GM12878 (cell line): ENCODE measurements around the gene QSOX2. TPM values are rescaled to one million over a fixed set of nuclear protein-coding genes. Genes with fewer than 3 reads are reported as not detected.

Source experiments
- JUNB ChIP-seq: IDR thresholded peaks from 2 replicates; pipeline ENCODE4 v1.6.1; 2016; ENCODE audit warnings: antibody characterized with exemption, mild to moderate bottlenecking
- MYC ChIP-seq: IDR thresholded peaks from 2 replicates; pipeline ENCODE4 v1.6.1; 2011; ENCODE audit warnings: mild to moderate bottlenecking, low read length, moderate library complexity, inconsistent platforms; ENCODE audit not compliant: insufficient read depth, insufficient replicate concordance, insufficient read length, severe bottlenecking
- NBN ChIP-seq: fragments of 450-650 bp; IDR thresholded peaks from 2 replicates; pipeline ENCODE4 v1.6.1; 2016
- NRF1 ChIP-seq: conservative IDR thresholded peaks from 2 replicates; pipeline ENCODE4 v1.6.1; 2011; ENCODE audit warnings: mild to moderate bottlenecking, low read depth, low read length, improper control_type of control experiment
- POLR2AphosphoS5 ChIP-seq: IDR thresholded peaks from 2 replicates; pipeline ENCODE4 v1.6.1; 2011; ENCODE audit warnings: mild to moderate bottlenecking, low read length, inconsistent platforms
- RUNX3 ChIP-seq: IDR thresholded peaks from 2 replicates; pipeline ENCODE4 v1.6.1; 2012; ENCODE audit warnings: low read length, inconsistent platforms
- SREBF1 ChIP-seq: IDR thresholded peaks from 2 replicates; pipeline ENCODE4 v1.6.1; 2012; ENCODE audit warnings: mild to moderate bottlenecking, low read length
- polyA plus RNA-seq, 11 experiments: library from polyadenylated mRNA; depleted of rRNA in 4 of 11; unstranded in 6 of 11; stranded (reverse) in 5 of 11; fragments of >200 nt; fragmentation: Nextera tagmentation in 4 of 11; fragmentation: Illumina TruSeq in 1 of 11; extraction: Ambion mirVana in 4 of 11; extraction: Trizol in 1 of 11; gene quantifications; 1 replicate in 1 of 11; 2 replicates in 10 of 11; pipeline versions ENCODE4 v1.2.1 to v1.2.3, GENCODE V29; 2011 to 2016; ENCODE audit warnings: inconsistent platforms in 2 of 11, missing spikeins in 2 of 11, low read depth in 1 of 11
- total RNA-seq, 4 experiments: library from RNA; depleted of rRNA in 3 of 4; stranded (reverse); fragments of >200 nt in 3 of 4; fragmentation: Illumina TruSeq in 1 of 4; extraction: Trizol in 1 of 4; gene quantifications; 2 replicates each; pipeline versions ENCODE4 v1.2.1 to v1.2.3, GENCODE V29; 2013 to 2021
- TF ChIP-seq, protein P1 (sequence below): fragments of 450-650 bp; IDR thresholded peaks from 2 replicates; pipeline ENCODE4 v1.6.1; 2017; ENCODE audit warnings: mild to moderate bottlenecking
- TF ChIP-seq, protein P2 (sequence below): IDR thresholded peaks from 2 replicates; pipeline ENCODE4 v1.6.1; 2012; ENCODE audit warnings: low read depth, low read length, improper control_type of control experiment

The QSOX2 gene
- total and polyA plus RNA-seq, 10 of the 15 experiments (the other 5 are each of a cell fraction or from before 2014, with no cell fraction given): 0.34 to 16.1 (median 8.2) TPM

- TF ChIP-seq POLR2AphosphoS5: no peak
- TF ChIP-seq RUNX3: no peak
- TF ChIP-seq NBN: no peak
- TF ChIP-seq JUNB: no peak
- TF ChIP-seq MYC: no peak
- TF ChIP-seq, protein P1, sequence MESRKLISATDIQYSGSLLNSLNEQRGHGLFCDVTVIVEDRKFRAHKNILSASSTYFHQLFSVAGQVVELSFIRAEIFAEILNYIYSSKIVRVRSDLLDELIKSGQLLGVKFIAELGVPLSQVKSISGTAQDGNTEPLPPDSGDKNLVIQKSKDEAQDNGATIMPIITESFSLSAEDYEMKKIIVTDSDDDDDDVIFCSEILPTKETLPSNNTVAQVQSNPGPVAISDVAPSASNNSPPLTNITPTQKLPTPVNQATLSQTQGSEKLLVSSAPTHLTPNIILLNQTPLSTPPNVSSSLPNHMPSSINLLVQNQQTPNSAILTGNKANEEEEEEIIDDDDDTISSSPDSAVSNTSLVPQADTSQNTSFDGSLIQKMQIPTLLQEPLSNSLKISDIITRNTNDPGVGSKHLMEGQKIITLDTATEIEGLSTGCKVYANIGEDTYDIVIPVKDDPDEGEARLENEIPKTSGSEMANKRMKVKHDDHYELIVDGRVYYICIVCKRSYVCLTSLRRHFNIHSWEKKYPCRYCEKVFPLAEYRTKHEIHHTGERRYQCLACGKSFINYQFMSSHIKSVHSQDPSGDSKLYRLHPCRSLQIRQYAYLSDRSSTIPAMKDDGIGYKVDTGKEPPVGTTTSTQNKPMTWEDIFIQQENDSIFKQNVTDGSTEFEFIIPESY: no peak
- TF ChIP-seq NRF1: no peak
- no peak for TF ChIP-seq SREBF1
- TF ChIP-seq, protein P2, sequence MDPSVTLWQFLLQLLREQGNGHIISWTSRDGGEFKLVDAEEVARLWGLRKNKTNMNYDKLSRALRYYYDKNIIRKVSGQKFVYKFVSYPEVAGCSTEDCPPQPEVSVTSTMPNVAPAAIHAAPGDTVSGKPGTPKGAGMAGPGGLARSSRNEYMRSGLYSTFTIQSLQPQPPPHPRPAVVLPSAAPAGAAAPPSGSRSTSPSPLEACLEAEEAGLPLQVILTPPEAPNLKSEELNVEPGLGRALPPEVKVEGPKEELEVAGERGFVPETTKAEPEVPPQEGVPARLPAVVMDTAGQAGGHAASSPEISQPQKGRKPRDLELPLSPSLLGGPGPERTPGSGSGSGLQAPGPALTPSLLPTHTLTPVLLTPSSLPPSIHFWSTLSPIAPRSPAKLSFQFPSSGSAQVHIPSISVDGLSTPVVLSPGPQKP: no peak
Observed at GRCh38 chr9:136254381-136255165, 9.0 kb upstream of the QSOX2 start (continued).
